NOMO-1 treated with DMSO at 0.1 percent for 48 hours (cell line): ENCODE data around the gene TENT4A.

Source experiments
- DNase-seq: peaks from one replicate; lab custom pipeline; 2025; ENCODE audit not compliant: unreplicated experiment; lab: John Stamatoyannopoulos, UW

Gene TENT4A

DNA sequence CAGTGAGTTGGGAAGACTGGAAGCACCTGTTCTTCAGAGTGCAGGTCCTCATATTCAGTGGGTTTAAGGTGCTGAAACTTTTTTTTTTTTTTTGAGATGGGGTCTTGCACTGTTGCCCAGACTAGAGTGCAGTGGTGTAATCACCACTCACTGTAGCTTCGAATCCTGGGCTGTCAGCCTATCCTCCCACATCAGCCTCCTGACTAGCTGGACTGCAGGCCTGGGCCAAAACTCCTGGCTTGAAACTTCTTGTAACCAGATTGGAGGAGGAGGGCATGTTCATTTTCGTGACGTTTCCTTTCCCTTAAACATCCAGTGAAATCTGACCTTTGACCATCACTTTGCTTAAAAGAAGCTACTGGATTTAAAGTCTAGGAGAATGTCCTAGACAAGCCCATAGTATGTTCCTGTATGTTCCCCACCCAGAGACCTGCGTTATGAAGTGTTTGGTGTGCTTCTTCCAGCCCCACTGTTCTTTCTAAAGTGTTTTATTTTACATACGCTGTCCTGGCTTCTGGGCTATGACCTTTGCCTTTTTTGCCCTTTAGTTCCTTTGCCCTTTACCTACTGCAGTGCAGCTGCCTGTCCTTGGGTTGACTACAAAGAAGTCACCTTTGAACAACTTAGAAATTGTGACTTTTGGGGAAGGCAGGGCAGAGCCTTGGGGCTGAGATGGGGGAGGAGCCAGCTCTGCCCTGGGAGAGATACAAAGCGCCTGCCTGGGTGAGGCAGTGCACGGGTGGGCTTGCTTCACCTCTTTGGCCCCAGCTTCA, 18.4 kb downstream of the TENT4A start:
- no peak for DNase-seq

- DNase-seq, result no peak
Measured at GRCh38 chr5:6732634-6733410, 19.6 kb downstream of the TENT4A start.

GRCh38 chr5:6733411-6734242, 20.4 kb downstream of the TENT4A start:
- DNase-seq, result no peak

- DNase-seq, result no peak
Measured at GRCh38 chr5:6734243-6734700, 21.0 kb downstream of the TENT4A start.

- DNase-seq, result no peak
Measured at GRCh38 chr5:6734781-6735180, 21.5 kb downstream of the TENT4A start.

- no peak for DNase-seq
Measured at GRCh38 chr5:6736106-6736505, 22.9 kb downstream of the TENT4A start.

DNA sequence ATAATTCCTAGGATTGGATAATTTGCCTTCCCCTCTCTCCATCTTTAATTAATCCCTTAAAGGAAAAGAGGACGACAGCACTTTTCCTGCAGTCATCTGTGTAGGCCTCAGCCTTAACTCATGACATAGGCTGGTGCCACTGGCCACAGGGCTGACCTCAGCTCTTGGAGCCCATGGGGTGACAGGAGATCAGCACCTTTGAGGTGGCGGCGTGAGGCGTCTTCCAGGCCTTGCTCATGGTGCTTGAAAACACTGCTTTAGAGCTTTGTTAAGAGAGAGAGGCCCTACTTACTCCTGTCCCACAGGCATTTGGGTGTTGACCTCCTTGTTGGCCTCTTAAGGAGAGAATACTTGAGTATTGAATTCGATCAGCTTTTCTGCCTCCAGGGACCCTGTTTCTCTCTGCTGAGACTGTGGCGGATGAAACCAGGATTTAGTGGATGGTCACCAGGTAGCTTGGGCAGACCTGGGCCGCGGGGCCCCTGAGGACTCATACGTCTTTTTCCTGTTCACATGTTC, 23.4 kb downstream of the TENT4A start:
- no peak for DNase-seq

- peak; percentile 29 for DNase-seq
Measured at GRCh38 chr5:6737043-6737941, 24.1 kb downstream of the TENT4A start.

GRCh38 chr5:6739603-6740002, 26.4 kb downstream of the TENT4A start:
- DNase-seq, result no peak

GRCh38 chr5:6740586-6741150, 27.4 kb downstream of the TENT4A start:
- no peak for DNase-seq

DNA sequence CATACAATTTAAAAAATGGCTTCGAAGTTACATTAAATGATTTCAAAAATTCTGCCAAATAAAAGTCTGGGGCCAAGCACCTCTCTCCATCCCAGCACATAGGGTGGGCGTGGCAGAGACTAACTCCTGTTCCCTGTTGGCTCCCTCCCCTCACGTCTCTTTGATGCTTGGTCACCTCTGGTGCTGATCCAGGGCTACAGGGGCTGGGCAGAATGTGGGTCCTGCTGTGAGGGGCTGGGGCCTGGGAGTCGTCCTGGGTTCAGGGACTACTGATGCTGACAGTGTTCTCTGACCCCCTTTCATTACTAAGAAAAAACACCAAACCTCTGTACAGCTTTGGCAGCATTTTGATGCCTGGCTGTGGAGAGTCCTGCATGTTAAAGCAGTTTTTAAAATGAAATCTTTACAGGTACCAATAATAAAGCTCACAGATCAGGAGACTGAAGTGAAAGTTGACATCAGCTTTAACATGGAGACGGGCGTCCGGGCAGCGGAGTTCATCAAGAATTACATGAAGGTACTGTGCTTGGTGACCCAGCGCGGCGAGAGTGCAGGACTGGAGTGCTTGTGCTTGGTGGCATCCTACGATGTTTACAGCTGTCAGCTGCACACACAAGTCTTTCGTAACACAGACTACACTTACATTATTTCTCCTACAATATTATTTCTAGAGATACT, 29.0 kb downstream of the TENT4A start:
- DNase-seq, result no peak

GRCh38 chr5:6743161-6743560, 29.9 kb downstream of the TENT4A start:
- DNase-seq, result no peak

GRCh38 chr5:6744841-6745705, 31.8 kb downstream of the TENT4A start:
- DNase-seq, result no peak

- DNase-seq, result peak; percentile 74
Measured at GRCh38 chr5:6745706-6746222, 32.5 kb downstream of the TENT4A start.

DNA sequence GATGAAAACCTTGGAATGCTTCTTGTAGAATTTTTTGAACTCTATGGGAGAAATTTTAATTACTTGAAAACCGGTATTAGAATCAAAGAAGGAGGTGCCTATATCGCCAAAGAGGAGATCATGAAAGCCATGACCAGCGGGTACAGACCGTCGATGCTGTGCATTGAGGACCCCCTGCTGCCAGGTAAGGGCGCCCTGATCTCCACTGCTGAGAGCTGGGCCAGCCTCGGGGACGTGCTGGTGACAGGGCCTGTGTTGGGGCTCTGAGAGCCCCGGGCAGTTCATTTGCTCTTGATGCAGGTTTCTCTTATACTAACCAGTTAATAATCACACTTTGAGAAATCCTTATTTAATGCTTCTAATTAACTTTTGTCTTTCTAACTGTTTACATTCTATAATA, 33.0 kb downstream of the TENT4A start:
- DNase-seq, result no peak

GRCh38 chr5:6747103-6747502, 33.9 kb downstream of the TENT4A start:
- DNase-seq, result no peak

- DNase-seq, result no peak
Measured at GRCh38 chr5:6748142-6748541, 34.9 kb downstream of the TENT4A start.
